Activated CD8-positive, alpha-beta memory T cell treated with anti-CD3 and anti-CD28 coated beads for 4 hours (primary cell): Measurements from ENCODE around the gene SLC25A19.
"Not testable (repeated sequence)": the region's sequence is repeated elsewhere in the genome, so short reads cannot be mapped to it uniquely, and the experiment has no call there.

Experiments
- DNase-seq, 2 donors: peaks; one replicate each; pipeline ENCODE4 v3.0.0-alpha.2; 2020; ENCODE audit warnings: low read depth in 2 of 2

SLC25A19 gene

DNA sequence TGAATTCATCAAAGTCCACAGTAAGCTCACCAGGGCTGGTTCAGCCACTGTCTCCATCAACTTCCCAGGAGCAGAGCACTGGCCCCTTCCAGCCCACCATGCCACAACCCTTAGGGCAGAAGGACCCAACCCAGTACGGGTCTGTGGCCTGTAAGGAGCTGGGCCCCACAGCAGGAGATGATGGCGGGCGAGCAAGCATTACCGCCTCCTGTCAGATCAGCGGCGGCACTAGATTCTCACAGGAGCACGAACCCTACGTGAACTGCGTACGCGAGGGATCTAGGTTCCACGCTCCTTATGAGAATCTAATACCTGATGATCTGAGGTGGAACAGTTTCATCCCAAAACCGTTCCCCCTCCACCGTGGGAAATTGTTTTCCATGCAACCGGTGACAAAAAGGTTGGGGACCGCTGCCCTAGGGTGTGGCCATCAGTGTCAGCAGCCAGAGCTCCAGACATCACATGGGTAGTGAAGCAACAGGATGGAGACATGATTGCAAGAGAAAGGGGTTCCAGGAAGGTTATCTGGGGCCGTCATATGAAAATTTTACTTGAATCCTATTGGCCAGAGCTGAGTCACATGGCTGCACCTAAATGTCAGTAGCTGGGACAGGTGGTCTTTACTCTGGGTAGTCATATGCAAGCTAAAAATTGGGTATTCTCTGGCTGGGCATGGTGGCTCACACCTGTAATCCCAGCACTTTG, 12.4 kb upstream of the SLC25A19 start:
- no peak for DNase-seq

DNA sequence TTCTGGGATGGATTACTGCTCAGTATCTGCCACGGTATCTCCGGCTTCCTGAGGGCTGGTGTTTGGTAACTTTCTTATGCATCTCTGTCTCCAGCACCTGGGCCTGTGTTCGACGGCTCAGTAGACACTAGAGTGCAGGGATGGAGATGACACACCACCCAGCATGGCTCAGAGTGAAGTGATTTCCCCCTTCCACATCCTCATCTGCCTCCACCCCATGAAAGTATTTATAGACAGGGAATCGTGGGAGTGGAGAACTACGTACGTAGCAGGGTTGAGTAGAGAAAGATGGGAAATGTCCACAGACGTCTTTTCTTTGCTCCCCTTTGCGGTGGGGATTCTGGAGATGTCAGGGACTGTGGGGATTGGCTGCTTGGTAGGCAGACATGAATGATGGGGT, 11.8 kb upstream of the SLC25A19 start:
- no peak for DNase-seq

GRCh38 chr17:75300280-75300679, 11.0 kb upstream of the SLC25A19 start:
- no peak for DNase-seq

DNA sequence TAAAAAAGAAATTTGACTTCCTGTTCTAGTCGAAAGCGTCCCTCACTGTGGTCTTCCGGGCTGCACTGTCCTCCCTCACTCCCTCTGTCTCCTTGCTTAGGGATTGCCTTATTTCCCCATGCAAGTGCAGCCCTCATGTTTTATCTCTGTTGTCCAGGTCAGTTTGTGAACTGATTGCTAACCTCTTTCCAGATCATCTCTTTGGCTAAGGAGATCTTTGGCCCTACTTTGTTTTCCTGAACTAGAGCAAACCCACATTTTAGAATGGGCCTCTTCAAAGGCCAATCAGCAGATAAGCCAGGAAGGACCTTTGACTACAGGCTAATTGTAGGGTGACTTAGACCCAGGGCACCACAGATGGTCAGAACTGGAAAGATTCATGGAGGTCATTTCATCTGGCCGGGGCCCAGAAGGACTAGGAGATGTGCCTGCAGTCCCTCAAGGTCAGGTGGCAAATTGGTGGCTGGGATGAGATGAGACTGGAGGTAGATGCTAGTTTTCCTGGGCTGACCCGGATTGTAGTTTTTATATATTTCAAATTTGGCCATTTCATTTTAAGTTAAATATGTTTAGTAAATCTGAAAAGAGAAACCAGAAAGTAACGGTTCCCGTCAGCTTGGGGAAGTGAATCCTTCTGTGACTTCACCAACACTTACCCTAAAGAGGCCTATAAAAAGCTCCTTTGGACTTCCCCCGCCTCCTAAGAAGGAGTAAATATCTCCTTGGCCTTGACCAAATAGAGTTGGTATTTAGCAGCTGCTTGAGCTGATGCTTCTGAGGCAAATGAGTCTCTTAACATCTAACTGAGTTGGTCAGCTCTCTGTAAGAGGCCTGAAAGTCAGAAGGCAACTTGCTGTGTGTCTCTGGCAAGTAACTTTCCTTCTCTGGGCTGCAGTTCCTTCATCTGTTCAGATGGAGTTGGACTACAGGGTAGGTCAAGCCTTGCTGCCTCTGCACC, 6.2 kb upstream of the SLC25A19 start:
- no peak for DNase-seq

DNA sequence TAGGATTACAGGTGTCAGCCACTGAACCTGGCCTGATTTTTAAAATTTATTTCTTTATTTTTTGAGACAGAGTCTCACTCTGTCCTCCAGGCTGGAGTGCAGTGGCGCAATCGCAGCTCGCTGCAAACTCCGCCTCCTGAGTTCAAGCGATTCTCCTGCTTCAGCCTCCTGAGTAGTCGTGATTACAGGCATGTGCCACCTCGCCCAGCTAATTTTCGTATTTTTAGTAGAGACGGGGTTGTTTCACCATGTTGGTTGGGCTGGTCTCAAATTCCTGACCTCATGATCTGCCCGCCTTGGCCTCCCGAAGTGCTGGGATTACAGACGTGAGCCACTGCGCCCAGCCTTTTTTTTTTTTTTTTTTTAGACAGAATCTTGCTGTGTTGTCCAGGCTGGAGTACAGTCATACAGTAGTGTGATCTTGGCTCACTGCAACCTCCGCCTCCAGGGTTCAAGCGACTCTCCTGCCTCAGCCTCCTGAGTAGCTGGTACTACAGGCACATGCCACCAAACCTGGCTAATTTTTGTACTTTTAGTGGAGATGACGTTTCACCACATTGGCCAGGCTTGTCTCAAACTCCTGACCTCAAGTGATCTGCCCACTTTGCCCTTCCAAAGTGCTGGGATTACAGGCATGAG, 3.7 kb upstream of the SLC25A19 start:
- not testable (repeated sequence) for DNase-seq

GRCh38 chr17:75289832-75290337, 652 bp upstream of the SLC25A19 start:
- peak; percentile 41 to 43 for DNase-seq

GRCh38 chr17:75288770-75289114, 491 bp downstream of the SLC25A19 start:
- peak in 1 of 2 donors; percentile 16 for DNase-seq

GRCh38 chr17:75288359-75288758, 874 bp downstream of the SLC25A19 start:
- no peak for DNase-seq

- no peak for DNase-seq
These were observed 2.0 kb downstream of the SLC25A19 start for GRCh38 chr17:75287221-75287620.

DNA sequence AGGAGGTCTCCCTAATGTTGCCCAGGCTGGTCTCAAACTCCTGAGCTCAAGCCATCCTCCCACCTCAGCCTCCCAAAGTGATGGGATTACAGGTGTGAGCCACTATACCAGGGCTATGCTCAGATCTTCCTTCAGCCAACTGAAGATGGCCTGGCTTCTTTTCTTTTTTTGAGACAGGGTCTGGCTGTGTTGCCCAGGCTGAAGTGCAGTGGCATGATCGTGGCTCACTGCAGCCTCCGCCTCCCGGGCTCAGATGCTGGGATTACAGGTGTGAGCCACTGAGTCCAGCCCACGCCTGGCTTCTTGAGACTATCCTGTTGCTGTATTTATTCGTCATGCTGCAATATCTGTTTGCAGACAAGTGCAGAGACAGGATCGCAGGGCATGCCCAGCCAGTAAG, 4.1 kb downstream of the SLC25A19 start:
- no peak for DNase-seq

DNA sequence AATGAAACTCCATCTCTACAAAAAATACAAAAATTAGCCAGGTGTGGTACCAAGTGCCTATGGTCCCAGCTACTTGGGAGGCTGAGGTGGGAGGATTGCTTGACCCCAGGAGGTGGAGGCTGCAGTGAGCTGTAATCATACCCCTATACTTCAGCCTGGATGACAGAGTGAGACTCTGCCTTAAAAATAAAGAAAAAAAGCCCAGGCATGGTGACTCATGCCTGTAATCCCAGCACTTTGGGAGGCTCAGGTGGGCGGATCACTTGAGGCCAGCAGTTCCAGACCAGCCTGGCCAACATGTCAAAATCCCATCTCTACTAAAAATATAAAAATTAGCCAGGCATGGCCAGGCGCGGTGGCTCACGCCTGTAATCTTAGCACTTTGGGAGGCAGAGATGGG, 9.0 kb downstream of the SLC25A19 start:
- DNase-seq, result not testable (repeated sequence)

- no peak for DNase-seq
These were observed 11.6 kb downstream of the SLC25A19 start for GRCh38 chr17:75277664-75278071.

GRCh38 chr17:75273977-75274708, 15.1 kb downstream of the SLC25A19 start:
- no peak for DNase-seq

DNA sequence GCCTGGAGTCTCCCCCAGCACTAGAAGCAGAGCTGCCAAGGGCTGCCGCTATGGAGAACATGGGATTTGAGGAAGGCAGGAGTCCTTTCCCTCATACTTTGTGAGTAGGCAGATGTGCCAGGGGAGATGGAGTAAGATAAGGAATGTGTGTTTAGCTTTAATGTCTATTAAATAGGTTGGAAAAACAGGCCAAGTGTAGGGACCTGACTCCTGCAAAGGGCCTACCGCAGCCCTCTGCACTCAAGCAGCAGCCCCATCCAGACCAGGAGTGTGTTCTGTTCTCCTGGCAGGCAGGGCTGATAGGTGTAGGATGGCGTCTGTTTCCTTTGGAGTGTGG, 16.4 kb downstream of the SLC25A19 start:
- DNase-seq, result no peak

- DNase-seq, result no peak
These were observed 17.0 kb downstream of the SLC25A19 start for GRCh38 chr17:75271955-75272847.

DNA sequence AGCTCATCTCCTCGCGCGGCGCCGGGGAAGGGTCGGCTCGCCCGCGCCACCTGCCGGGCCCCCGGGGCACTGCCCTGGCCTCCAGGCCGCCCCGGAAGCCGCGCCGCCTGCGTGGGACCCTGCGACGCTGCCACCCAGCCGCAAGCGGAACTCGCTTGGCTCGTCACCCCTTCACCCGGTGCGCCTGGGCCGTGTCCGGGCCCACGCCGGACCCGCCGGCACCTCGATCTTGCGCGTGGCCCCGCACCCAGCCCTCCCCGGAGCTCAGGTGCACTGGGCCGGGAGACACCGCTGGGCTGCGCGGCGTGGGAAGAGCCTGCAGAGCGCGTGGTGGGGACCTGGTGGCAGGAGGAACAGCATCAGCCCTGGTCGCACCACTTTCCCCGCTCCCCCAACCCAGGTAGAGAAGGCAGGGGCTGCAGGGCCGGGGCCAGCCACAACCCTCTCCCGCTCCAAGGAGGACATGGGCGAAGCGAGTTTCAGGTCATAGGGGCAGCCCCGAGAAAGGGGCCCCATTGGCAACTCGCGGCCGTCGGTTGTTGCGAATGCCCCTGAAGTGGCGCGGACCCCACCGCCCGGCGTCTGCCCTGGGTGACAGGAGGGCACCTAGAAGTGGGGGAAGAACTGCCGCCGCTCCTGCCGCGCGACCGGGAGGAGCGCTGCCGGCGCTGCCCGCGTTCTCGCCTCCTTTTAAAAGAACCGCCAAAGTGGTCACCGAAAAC, 17.8 kb downstream of the SLC25A19 start:
- peak; percentile 74 to 76 for DNase-seq

- DNase-seq, result no peak
These were observed 18.3 kb downstream of the SLC25A19 start, which contains the start of gene MIF4GD for GRCh38 chr17:75270966-75271232. MIF4GD (minus strand) TSS chr17:75271231; CDS start chr17:75270195, 1,036 bp downstream.

- DNase-seq, result peak in 1 of 2 donors; percentile 18
These were observed 18.8 kb downstream of the SLC25A19 start for GRCh38 chr17:75270218-75270965.

- no peak for DNase-seq
These were observed 19.4 kb downstream of the SLC25A19 start for GRCh38 chr17:75269844-75270217.
